GM23338 (cell line): ENCODE results near the gene NFATC1.

ENCODE experiments used
- CREB1 ChIP-seq: fragments of 250-450 bp; sonication (Bioruptor Pico); IDR thresholded peaks from 2 replicates; pipeline ENCODE4 v1.5.0; 2020; ENCODE audit warnings: low read depth, mild to moderate bottlenecking, moderate library complexity
- CTCF ChIP-seq, 2 experiments: fragments of 200-600 bp in 1 of 2; sonication (generic) in 1 of 2; conservative IDR thresholded peaks; 2 replicates each; pipeline versions ENCODE4 v1.5.1 to v1.6.1; 2016 to 2017; ENCODE audit warnings: antibody characterized with exemption in 2 of 2, low read depth in 2 of 2, mild to moderate bottlenecking in 2 of 2, moderate library complexity in 1 of 2
- EZH2 ChIP-seq: fragments of 200-600 bp; sonication (generic); IDR thresholded peaks from one replicate; pipeline ENCODE4 v1.8.0; 2017; ENCODE audit warnings: antibody characterized with exemption, mild to moderate bottlenecking, low read depth; ENCODE audit not compliant: unreplicated experiment
- EZH2phosphoT487 ChIP-seq: fragments of 200-600 bp; sonication (generic); IDR thresholded peaks from one replicate; pipeline ENCODE4 v1.8.1; 2018; ENCODE audit warnings: antibody characterized with exemption; ENCODE audit not compliant: unreplicated experiment
- JUNB ChIP-seq: IDR thresholded peaks from one replicate; pipeline ENCODE4 v1.6.1; 2016; ENCODE audit warnings: antibody characterized with exemption; ENCODE audit not compliant: unreplicated experiment
- NANOG ChIP-seq: IDR thresholded peaks from 2 replicates; pipeline ENCODE4 v1.6.1; 2016; ENCODE audit warnings: antibody characterized with exemption, borderline replicate concordance
- POLR2AphosphoS5 ChIP-seq: IDR thresholded peaks from 2 replicates; pipeline ENCODE4 v1.6.1; 2016; ENCODE audit warnings: antibody characterized with exemption, low read depth
- REST ChIP-seq: IDR thresholded peaks from one replicate; pipeline ENCODE4 v1.6.1; 2018; ENCODE audit warnings: antibody characterized with exemption; ENCODE audit not compliant: unreplicated experiment
- ZNF331 ChIP-seq: fragments of 250-450 bp; sonication (Bioruptor Pico); IDR thresholded peaks from 2 replicates; pipeline ENCODE4 v1.5.0; 2020; ENCODE audit warnings: low read depth, mild to moderate bottlenecking, moderate library complexity

GRCh38 chr18:79517341-79517740, 121.6 kb downstream of the NFATC1 start:
- TF ChIP-seq CTCF (conservative IDR thresholded peaks at IDR 0.05; ENCODE audit: low read depth in 2 of 2), result no peak; a peak in 1 of 4 replicates
- no peak for TF ChIP-seq EZH2
- no peak for TF ChIP-seq EZH2phosphoT487
- TF ChIP-seq POLR2AphosphoS5, result no peak
- TF ChIP-seq CREB1 (CRISPR knock-in tag), result no peak
- no peak for TF ChIP-seq REST
- TF ChIP-seq NANOG, result no peak
- TF ChIP-seq ZNF331, result no peak
- TF ChIP-seq JUNB, result no peak
